GM19452 (cell line): ENCODE results near the gene RALB.
"Not testable (repeated sequence)": the region's sequence is repeated elsewhere in the genome, so short reads cannot be mapped to it uniquely, and the experiment has no call there.

ENCODE experiments used
- ATAC-seq: cut with Tn5 transposase; IDR thresholded peaks from one replicate; pipeline ENCODE4 v1.9.1; 2021; ENCODE audit not compliant: unreplicated experiment

The RALB gene

DNA sequence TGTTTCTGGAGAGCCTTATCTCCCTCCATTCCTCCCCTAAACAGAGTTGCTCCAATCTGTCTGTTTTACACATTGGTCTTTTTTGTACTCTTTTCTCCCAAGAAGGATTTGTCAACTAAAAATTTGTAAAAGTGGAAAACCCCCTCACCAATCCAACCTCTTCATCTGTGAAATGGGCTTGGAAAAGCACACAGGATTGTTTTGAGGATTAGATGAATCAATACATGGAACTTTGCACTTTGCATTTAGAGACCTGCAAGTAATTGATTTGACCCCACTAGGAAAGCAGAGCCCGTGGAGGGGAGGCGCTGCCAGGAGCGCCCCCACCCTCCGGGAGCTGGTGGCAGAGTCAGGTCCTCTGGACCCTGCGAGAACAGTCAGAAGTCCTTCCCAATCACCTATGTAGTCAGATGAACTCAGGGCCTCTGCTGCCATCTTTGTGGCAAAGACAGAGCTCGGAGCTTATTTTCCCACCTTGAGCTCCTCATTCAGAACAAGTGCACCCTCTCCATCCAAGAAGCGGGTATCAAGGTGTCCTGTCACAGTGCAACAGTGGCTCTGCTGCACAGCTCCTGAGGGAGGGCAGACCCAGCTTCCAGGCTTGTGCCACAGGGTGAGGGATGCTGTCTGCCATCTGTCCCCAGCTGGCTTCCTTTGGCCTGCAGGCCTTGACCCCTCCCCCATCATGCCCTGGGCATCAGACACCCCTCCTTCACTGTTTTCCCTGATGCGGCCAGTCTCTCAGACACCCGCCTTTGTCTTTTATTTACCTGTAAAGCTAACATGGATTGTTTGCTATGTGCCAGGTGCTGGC, 27.7 kb upstream of the RALB start:
- no peak for ATAC-seq

DNA sequence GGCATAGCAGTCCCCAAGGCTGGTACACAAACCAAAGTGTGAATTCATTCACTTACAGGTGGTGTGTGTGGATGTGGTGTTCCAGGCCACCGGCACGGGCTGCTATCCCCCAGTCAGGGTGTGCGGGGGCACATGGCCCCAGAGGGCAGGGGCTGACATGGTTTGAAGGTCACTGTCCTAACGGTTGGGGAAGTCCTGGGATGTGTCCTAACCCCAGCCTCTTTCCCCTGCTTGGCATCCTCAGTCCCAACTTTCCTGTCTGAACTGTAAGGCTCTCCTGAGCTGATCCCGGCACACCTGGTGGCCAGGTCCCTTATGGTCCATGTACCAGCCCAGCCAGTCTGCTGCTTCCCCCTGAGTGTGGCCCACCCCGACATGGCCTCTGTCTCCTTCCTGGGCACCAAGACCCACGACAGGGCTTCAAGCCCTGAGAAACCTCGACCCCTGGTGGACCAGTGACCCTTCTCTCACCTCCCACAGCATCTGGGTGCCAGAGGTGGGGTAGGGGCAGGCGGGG, 27.0 kb upstream of the RALB start:
- ATAC-seq, result no peak

DNA sequence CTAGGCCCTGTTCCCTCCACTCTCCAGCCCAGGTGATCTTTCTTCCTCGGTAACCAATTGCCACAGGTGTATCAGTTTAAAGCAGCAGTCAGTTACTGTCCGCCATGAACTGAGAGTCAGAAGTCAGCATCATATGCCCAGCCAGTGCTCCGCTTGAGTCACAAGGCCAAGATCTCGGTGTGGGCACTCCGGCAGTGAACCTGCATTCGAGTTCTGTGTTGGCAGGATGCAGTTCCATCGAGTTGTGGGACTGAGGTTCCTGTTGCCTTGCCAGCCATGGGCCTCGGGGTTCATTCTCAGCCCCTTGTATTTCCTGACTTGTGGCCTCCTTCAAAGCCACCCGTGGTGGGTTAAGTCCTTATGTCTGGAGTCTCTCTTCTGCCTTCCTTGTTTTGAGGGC, 26.3 kb upstream of the RALB start:
- ATAC-seq, result no peak

DNA sequence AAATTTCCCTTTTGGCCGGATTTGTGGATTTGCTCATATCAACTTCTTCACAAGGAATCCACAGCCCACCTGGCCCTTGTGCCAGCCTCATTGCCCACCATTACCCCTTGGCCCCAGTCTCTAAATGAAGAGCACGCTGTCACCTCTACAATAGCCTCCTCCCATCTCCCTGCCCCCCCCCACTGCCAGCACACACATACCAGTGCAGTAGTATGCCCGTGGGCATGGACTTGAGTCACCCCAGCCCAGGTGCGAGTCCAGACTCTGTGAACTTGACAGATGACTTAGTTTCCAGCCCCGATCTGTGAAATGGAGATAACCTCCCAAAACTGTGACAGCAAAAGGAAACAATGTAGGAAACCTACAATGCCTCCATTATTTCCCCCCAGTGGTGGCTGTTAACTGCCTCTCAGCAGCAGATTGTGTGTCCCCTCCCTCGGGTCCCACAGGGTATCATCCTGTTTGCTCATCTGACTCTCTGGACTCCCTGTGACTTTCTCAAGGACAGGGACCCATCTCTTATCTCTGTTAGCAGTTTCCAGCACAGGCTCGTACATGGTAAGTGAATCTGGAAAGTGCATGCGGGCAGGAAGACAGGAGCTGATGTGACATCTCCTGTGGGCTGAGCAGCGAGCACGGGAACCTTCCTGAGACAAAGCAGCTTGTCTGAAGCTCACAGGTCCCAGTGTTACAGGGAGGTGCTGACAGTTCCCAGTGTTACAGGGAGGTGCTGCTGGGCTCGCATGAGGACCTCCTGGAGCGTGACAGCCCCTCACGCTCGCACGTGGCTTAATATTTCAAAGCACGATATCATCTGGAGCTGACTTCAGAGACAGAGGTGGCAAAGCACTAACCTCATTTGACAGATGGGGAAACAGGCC, 25.3 kb upstream of the RALB start:
- no peak for ATAC-seq

DNA sequence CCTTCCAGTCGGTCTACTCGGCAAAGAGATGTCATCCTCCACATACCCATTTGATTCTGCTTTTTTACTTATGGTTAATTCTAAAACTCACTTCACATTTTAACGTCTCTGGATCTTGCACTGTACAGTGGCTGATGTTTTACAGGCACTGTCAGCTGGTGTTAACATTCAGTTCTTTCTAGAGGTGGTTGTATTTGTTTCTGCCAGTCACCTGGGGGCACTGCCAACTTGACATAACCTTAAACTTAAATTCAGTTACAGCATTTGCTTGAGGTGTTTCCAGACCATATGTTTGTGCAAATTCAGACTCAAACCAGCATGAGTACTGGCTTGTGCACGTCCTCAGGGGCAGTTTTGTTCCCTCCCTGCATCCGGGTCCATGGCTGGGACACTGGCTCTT, 24.1 kb upstream of the RALB start:
- no peak for ATAC-seq

DNA sequence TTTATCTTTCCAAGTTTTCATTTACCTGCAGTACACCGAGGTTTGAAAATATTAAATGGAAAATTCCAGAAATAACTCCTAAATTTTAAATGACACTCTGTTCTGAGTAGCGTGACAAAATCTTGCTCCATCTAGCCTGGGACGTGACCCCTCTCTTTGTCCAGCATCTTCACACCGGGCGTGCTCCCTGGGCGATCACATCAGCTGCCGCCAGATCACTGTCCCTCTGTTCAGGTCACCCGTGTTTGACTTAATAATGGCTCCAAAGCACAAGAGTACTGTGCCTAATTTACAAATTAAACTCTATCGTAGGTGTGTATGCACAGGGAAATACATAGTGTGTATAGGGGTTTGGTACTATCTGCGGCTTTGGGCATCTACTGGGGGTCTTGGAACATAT, 23.3 kb upstream of the RALB start:
- no peak for ATAC-seq

DNA sequence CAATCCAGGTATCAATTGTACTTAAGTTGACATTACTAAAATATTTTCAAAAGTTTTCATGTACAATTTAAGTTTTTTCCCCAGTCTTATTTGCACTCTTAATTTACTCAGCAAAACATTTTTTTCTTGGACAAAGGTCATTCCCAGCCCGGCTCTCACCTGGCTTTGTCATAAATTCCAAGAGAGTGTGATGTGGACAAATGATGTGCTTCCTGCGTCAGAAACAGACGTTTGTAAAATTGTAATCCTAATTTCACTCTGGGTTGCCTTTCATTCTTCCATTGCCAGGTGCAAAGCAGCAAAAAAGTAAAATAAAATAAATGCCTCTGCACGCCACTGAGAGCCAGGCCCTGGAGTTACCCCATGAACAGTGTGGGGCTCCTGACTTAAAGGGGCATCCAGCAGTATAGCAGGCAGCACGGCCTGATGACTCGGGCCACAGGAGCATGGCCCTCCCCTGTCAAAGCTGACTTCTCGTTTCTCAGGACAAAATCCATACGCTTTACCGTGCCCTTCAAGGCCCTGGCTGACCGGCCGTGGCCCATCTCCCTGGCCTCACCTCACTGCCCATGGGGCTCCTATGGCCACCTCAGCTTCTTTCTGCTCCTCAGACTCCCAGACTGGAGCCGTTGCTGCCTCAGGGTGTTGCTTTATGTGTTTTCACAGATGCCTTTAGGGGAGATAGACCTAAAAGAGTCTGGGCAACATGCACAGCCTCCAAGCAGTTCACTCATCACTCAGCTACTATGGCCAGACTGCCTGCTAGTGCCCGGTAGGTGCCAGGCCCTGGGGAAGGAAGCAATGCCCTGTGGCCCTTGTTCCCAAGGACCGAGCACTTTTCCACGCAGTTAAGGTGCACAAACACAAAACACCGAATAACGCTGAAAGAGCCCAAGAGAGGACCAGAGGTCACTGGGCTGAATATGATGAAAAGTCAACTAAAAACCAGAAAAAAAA, 21.9 kb upstream of the RALB start:
- ATAC-seq, result no peak

DNA sequence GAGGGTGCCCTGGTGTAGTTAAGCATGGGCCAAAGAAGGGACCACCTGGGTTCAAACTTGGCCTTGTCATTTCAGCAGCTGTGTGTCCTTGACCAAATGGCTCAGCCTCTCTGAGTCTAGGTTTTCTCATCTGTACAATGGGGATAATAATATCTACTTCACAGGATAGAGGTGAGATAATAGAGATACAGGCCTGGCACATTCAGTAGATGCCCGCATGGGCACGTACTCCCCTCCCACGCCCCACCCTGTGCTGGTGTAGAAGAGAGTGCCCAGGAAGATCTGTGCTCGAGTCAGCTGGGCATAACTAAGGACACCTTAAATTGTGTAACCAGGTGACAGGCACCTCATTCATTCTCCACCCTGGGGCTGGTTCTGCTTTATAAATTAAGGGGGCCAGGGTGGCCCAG, 21.1 kb upstream of the RALB start:
- no peak for ATAC-seq

DNA sequence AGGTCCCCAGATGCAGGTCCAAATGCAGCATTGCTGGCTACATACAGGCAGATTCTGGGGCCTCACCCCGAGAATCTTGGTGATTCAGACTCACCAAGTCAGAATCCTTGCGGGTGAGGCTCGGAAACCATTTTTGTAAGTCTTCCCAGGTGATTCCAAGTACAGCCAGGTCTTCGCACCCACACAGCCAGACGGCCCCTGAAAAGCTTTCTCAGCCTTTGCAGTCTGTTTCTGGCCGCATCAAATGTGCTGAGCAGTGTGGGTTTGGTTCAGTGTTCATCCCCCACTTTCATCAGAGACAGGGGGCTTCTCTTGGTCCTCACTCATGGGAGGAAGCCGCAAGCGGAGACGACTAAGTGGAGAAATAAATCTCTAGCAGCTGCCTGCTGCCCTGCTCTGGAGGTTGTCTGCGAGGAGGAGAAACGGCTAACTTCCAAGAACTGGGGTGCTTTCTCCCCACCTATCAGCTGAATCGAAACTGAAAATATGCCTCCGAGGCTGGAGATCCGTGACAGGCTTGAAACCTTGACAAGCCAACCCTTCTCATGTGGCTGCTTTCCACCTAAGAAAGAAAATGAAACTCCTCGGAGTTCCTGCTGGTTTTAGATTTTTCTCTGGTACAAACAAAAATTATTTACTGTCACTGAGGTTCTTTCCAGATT, 20.5 kb upstream of the RALB start:
- peak; percentile 91 for ATAC-seq

DNA sequence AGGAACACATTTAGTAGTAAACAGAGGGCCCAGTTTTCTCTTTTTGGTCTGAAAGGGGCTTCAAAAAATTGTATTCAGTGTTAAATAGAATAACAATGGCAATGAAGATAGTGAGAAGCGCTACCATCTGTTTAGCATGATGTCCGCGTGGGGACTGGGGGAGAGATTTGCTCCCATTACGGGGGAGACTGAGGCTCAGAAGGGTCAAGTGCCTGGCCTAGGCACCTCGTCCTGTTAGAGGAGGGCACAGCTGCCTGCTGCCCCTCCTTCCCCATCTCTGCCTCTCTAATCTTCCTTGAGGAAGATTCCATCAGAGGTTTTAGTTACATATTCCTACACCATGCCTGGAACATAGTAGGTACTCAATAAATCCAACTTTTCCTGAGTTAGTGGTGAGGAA, 19.4 kb upstream of the RALB start:
- ATAC-seq, result no peak

DNA sequence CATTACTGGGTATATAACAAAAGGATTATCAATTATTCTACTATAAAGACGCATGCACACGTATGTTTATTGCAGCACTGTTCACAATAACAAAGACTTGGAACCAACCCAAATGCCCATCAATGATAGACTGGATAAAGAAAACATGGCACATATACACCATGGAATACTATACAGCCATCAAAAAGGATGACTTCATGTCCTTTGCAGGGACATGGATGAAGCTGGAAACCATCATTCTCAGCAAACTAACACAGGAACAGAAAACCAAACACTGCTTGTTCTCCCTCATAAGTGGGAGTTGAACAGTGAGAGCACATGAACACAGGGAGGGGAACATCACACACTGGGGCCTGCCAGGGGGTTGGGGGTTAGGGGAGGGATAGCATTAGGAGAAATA, 17.5 kb upstream of the RALB start:
- not testable (repeated sequence) for ATAC-seq

DNA sequence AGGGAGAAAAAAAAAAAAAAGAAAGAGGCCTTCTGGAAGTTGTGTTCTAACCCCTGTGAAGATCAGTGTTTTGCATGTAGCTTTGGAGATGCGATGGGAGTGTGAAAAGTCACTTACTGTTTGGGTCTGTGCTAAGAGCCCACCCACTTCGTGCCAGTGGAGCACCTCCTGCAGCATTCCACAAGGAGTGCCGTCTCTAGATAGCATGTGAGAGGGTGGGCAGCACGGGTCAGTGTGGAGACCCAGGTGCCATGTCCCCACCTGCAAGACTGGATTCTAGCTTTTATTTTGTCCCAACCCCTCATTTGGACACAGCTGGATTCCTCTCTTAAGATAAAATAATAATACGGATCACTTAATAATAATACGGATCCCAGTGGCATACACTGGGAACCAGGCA, 17.0 kb upstream of the RALB start:
- ATAC-seq, result no peak

DNA sequence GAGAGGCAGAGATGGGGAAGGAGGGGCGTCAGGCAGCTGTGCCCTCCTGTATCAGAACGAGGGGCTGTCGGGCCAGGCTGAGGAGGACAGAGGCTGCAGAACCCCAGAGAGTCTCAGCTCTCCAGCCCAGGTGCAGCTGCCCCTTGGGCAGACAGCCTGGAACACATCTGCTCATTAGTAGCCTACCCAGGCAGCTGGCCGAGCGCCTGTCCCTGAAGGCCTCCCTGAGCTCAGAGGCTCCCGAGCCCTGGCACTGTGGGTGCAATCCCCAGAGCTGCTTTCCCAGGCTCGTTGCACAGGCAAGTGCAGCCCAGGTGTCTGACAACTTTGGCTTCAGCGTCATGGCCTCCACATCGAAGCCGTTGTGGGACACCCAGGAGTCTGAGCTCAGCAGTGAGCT, 16.3 kb upstream of the RALB start:
- no peak for ATAC-seq

DNA sequence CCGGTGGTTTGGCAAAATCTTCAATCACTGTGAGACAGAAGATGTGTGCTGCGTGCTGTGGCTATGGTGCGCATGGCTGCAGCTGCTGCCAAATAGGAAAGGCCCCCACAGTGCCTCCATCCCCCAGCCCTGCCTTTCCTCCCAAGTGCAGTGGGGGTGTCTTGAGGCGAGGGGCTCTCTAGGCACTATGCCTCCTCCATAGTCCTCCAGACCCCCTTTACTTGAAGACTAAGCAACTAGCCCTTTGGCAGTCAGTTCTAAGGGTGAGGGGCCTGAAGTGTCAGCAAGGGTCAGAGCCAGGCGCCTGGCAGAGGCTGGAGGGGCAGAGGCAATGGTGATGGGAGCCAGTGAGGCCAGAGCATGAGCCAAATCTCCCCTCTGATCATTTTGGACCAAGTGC, 15.9 kb upstream of the RALB start:
- no peak for ATAC-seq

DNA sequence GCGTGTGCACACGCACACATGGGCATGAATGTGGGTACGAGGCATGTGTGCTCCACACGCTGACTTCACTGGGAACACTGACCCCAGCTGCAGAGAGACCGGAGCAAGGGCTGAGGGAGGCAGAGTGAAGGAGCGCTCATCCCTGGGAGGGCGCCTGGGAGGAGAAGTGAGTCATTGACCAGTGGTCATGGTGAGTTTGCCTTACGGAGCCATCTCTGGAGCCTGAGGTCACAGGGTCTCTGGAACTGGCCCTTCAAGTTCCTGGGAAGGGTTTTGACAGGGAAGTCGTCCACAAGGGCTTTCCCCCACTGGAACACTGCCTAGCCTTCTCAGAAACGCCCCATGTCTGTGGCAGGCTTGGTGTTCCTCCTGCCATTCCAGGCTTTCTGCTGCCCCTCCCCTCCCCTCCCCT, 15.2 kb upstream of the RALB start:
- ATAC-seq, result no peak

DNA sequence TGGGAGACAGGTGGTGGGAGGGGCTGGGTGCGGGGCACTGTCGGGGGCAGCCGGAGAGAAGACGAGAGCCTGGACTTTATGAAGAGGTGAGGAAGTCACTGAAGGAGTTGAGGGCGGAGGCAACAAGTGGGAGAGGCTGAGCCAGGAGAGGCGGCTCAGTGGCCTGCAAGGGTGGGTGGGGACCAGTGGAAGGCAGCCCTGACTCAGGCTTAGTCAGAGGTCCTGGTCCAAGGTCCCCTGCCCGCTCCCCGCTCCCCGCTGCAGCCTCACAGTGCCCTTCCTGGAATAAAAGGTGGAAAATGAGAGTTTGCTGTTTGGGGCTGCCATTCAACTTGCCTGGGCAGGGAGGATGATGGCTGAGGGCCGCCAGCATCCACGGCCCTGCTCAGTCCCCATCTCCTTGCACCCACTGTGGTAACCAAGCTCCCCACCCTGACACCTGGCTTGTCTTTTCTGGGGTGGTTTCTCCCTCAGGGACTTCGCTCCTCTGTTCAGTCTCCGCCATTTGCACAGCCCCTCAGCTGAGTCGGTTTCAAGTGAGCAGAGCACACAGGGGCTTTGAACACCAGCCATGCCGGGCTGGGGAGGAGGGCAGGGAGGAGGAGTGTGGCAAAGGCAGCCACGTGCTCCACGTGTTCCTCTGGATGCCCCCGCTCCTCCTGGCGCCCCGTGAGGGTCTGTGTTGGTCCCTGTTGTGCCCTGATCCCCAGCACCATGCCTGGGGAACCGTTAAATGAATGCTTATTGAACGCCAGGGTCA, 13.7 kb upstream of the RALB start:
- ATAC-seq, result no peak

DNA sequence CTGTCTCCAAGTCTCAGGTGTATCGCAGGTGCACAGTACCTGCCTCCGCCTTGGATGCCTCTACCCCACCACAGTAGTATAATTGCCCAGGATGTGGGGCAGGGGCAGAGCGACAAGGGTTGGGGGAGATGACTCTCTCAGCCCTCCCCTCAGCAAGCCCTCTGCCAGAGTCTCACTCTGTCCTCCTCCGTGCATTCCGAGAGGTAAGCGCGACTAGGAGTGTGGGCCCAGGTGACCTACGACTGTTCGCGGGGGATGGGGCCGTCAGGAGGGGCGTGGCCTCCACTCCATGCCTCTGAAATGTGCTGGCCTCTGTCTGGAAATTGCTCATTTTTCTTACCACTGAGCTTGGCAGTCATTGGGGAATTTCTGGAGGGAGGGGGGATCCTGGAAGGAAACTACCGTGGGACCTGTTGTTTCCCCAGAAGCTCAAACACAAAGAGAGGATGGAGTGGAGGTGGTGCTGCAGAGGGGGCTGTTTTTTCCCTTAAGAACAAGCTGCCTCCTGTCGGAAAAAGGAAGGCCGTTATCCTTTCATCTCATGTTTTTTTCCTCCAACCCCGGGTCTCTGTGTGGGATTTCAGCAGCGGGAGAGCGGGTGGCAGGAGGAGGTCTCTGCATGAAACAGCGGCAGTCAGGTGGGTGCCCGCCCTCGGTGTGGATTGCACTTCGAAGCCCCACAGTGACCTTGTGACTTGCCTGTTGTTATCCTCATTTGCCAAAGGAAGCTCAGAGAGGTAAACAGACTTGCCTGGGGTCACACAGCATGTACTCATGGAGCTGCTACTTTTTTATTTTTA, 13.0 kb upstream of the RALB start:
- ATAC-seq, result no peak

DNA sequence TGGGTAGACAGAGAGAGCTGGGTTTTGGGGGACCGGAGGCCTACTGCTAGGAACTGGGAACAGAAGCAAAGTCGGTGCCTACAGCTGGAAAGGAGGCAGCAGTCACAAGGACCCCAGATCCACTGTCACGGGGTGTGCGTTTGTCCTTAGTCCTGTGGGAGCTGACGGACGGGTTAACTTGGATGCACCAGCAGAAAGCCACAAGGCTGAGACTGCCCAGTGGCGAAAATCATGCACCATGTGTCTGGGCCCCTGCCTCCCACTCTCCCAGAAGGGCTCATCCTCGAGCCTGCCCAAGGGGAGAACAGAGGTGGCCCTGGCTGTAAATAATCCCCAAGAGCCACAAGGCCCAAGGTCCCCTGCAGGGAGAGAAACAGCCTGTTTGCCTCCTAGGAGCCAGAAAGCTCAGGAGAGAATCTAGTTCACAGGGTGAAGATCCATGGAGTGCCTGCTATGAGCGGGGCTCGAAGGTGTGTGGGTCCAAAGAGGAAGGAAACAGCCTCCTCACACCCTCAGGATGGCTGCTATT, 11.7 kb upstream of the RALB start:
- ATAC-seq, result no peak

DNA sequence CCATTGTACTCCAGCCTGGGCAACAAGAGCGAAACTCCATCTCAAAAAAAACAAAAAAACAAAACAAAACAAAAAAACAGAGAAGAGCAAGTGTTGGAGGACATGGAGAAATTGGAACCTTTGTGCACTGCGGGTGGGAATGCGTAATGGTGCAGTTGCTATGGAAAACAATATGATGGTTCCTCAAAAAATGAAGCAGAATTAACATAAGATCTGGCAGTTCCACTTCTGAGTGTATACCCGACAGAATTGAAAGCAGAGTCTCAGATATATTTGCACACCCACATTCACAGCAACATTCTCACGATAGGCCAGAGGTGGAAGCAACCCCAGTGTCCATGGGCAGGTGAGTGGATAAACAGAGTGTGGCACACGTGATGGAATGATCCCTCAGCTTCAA, 11.0 kb upstream of the RALB start:
- no peak for ATAC-seq
